K562 (cell line): ENCODE data around the gene EVI5L. TPM values are rescaled to one million over a fixed set of nuclear protein-coding genes. Genes with fewer than 3 reads are reported as not detected.

Source experiments
- ATAC-seq: fragments of 200-7000 bp; cut with Tn5 transposase; 3 replicates; pipeline ENCODE4 v1.9.1; 2020; ENCODE audit warnings: moderate library complexity
- BruUV-seq: library from RNA; stranded (reverse); fragments of 400-500 nt; replicated peaks from 2 replicates; lab custom pipeline; 2021; lab: Mats Ljungman, UMichigan
- CTCF ChIA-PET: fragments of 300-600 bp; formaldehyde crosslinking; extraction: SDS; loops from one replicate; lab custom pipeline; 2021; ENCODE audit warnings: low intra/inter-chr PET ratio; lab: Yijun Ruan, JAX
- POLR2A ChIA-PET: fragments of 300-600, 350-650 bp; sonication (Branson Sonifier 250); formaldehyde crosslinking; extraction: SDS; loops from one replicate; lab custom pipeline; 2021; ENCODE audit warnings: antibody characterized with exemption, inconsistent platforms; lab: Yijun Ruan, JAX
- DNase-seq, 4 experiments: peaks; one replicate each; pipeline versions ENCODE4 v3.0.0 to v3.0.0-alpha.2; 2011 to 2018; ENCODE audit warnings: low spot score in 3 of 4, mixed read lengths in 3 of 4; ENCODE audit errors: extremely low read depth in 1 of 4
- FAIRE-seq: peaks from 2 replicates; lab custom pipeline; 2011; peaks lifted over from hg19 to GRCh38; lab: Jason Lieb, UNC
- H2AFZ ChIP-seq: 2 replicates; pipeline ENCODE4 v1.6.0; 2011; ENCODE audit warnings: low read depth, low read length, control low read depth, inconsistent platforms
- H3K27ac ChIP-seq: fragments of 200-600 bp; 3 replicates; pipeline ENCODE4 v1.8.0; 2011; ENCODE audit warnings: low read depth, mild to moderate bottlenecking, control low read depth, inconsistent platforms, low read length, moderate library complexity, mixed read lengths; ENCODE audit errors: extremely low read depth
- H3K27me3 ChIP-seq, 2 experiments: fragments of 300-600 bp in 1 of 2; 2 replicates in 1 of 2; 3 replicates in 1 of 2; pipeline versions ENCODE4 v1.6.0 to v1.8.0; 2011; ENCODE audit warnings: inconsistent platforms in 2 of 2, low read length in 2 of 2, mild to moderate bottlenecking in 1 of 2, mixed read lengths in 1 of 2, moderate library complexity in 1 of 2; ENCODE audit not compliant: control insufficient read depth in 2 of 2, insufficient read depth in 2 of 2
- H3K36me3 ChIP-seq: fragments of 300-600 bp; 3 replicates; pipeline ENCODE4 v1.8.0; 2011; ENCODE audit warnings: mild to moderate bottlenecking, low read length, inconsistent platforms; ENCODE audit not compliant: control insufficient read depth, insufficient read depth
- H3K4me1 ChIP-seq, 2 experiments: fragments of 200-600 bp in 1 of 2; replicated peaks in 1 of 2; 2 replicates in 1 of 2; 3 replicates in 1 of 2; pipeline versions ENCODE4 v1.5.1 to v1.8.0; 2011; ENCODE audit warnings: inconsistent platforms in 2 of 2, low read length in 2 of 2, mild to moderate bottlenecking in 1 of 2, mixed read lengths in 1 of 2, moderate library complexity in 1 of 2; ENCODE audit not compliant: control insufficient read depth in 2 of 2, insufficient read depth in 2 of 2
- H3K4me2 ChIP-seq: 2 replicates; pipeline ENCODE4 v1.6.1; 2011; ENCODE audit warnings: low read length, control low read depth, inconsistent platforms, mixed read lengths; ENCODE audit not compliant: insufficient read depth
- H3K4me3 ChIP-seq: fragments of 200-600 bp; sonication (generic), shearing (Covaris generic); 2 replicates; pipeline ENCODE4 v1.5.1; 2016; ENCODE audit warnings: control low read depth, inconsistent platforms
- H3K79me2 ChIP-seq: fragments of 200-600 bp; 3 replicates; pipeline ENCODE4 v1.8.0; 2011; ENCODE audit warnings: low read length, inconsistent platforms; ENCODE audit not compliant: control insufficient read depth, insufficient read depth
- H3K9ac ChIP-seq, 2 experiments: 2 replicates each; pipeline versions ENCODE4 v1.6.0 to v1.6.1; 2011; ENCODE audit warnings: low read depth in 2 of 2, low read length in 2 of 2, control low read depth in 1 of 2, inconsistent platforms in 1 of 2, mild to moderate bottlenecking in 1 of 2, mixed read lengths in 1 of 2; ENCODE audit not compliant: insufficient read depth in 1 of 2
- H3K9me1 ChIP-seq: one replicate; pipeline ENCODE4 v1.6.0; 2011; ENCODE audit warnings: inconsistent platforms, mild to moderate bottlenecking, low read length, moderate library complexity; ENCODE audit not compliant: control insufficient read depth, insufficient read depth
- H3K9me3 ChIP-seq: replicated peaks from 2 replicates; pipeline ENCODE4 v1.5.1; 2011; ENCODE audit warnings: low read depth, low read length, inconsistent platforms; ENCODE audit not compliant: control insufficient read depth, insufficient read depth
- H4K20me1 ChIP-seq: replicated peaks from 2 replicates; pipeline ENCODE4 v1.6.1; 2011; ENCODE audit warnings: low read length, inconsistent platforms, mixed read lengths; ENCODE audit not compliant: control insufficient read depth, insufficient read depth
- CCAR2 ChIP-seq: fragments of 200-400 bp; formaldehyde crosslinking; IDR thresholded peaks from 2 replicates; pipeline ENCODE4 v1.6.1; 2017; ENCODE audit warnings: mild to moderate bottlenecking, low read depth, low read length
- ERF ChIP-seq: fragments of 450-650 bp; formaldehyde crosslinking; IDR thresholded peaks from 2 replicates; pipeline ENCODE4 v1.4.0; 2020; ENCODE audit warnings: mild to moderate bottlenecking, mixed read lengths
- HDAC6 ChIP-seq: IDR thresholded peaks from 2 replicates; pipeline ENCODE4 v1.6.1; 2012; ENCODE audit warnings: low read depth, mild to moderate bottlenecking, control low read depth, inconsistent platforms, low read length, moderate library complexity
- HMG20B ChIP-seq: fragments of 250-450 bp; sonication (Bioruptor Pico); IDR thresholded peaks from 2 replicates; pipeline ENCODE4 v1.5.0; 2021; ENCODE audit warnings: mild to moderate bottlenecking
- NFE2L1 ChIP-seq: fragments of 450-650 bp; IDR thresholded peaks from 2 replicates; pipeline ENCODE4 v1.6.1; 2016; ENCODE audit warnings: missing genetic modification characterization, low read depth, mild to moderate bottlenecking, missing compliant biosample characterization, moderate library complexity, borderline replicate concordance
- NFIX ChIP-seq: fragments of 250-450 bp; sonication (Bioruptor Pico); IDR thresholded peaks from 2 replicates; pipeline ENCODE4 v1.4.0; 2020; ENCODE audit warnings: low read depth, mild to moderate bottlenecking, moderate library complexity
- RBM14 ChIP-seq: fragments of 200-400 bp; formaldehyde crosslinking; IDR thresholded peaks from 2 replicates; pipeline ENCODE4 v1.6.1; 2018; ENCODE audit warnings: low read depth, mild to moderate bottlenecking, low read length, moderate library complexity, borderline replicate concordance; ENCODE audit not compliant: insufficient read depth
- VEZF1 ChIP-seq: fragments of 200-800 bp; sonication (Bioruptor generic); IDR thresholded peaks from 2 replicates; pipeline ENCODE4 v1.6.1; 2017; ENCODE audit warnings: missing genetic modification characterization, missing compliant biosample characterization
- ZNF436 ChIP-seq: fragments of 250-450, 450-650 bp; sonication (Bioruptor Pico); formaldehyde crosslinking; IDR thresholded peaks from 2 replicates; pipeline ENCODE4 v1.7.0; 2020; ENCODE audit warnings: mild to moderate bottlenecking
- ZNF589 ChIP-seq: fragments of 200-800 bp; sonication (Bioruptor generic); IDR thresholded peaks from 2 replicates; pipeline ENCODE4 v1.6.1; 2016; ENCODE audit warnings: low read depth, missing genetic modification characterization, missing compliant biosample characterization
- ZNF717 ChIP-seq: fragments of 250-450 bp; sonication (Bioruptor Pico); IDR thresholded peaks from 2 replicates; pipeline ENCODE4 v1.5.0; 2021
- WGBS: fragments of 100-300 bp; shearing (Covaris generic); methylation state at CpG from one replicate; pipeline ENCODE4 v1.1.6; 2016; ENCODE audit warnings: low coverage, mixed read lengths; ENCODE audit not compliant: insufficient coverage; ENCODE audit errors: missing lambda C conversion rate; 5-methylcytosine and 5-hydroxymethylcytosine counted together
- in situ Hi-C: fragments of 300-500 bp; cut with MboI; formaldehyde crosslinking; loops from 4 replicates; pipeline ENCODE4 v1.15.0; 2018; ENCODE audit warnings: inconsistent platforms, mixed read lengths
- intact Hi-C: fragments of 100-400 bp; cut with micrococcal nuclease; formaldehyde crosslinking; loops from 2 replicates; pipeline ENCODE4 v1.14.2; 2022
- polyA plus RNA-seq, 8 experiments: library from polyadenylated mRNA; depleted of rRNA in 4 of 8; stranded (reverse) in 5 of 8; unstranded in 3 of 8; fragments of >200 nt; fragmentation: Nextera tagmentation in 2 of 8; fragmentation: Illumina TruSeq in 1 of 8; extraction: Ambion mirVana in 2 of 8; extraction: Trizol in 1 of 8; gene quantifications; 2 replicates each; pipeline versions ENCODE4 v1.2.1 to v1.2.3, GENCODE V29; 2011 to 2014; ENCODE audit warnings: inconsistent platforms in 1 of 8, missing spikeins in 1 of 8
- total RNA-seq, 7 experiments: library from RNA; depleted of rRNA in 6 of 7; stranded (reverse); fragments of >200 nt in 6 of 7; fragmentation: Illumina TruSeq in 2 of 7; extraction: Trizol in 2 of 7; gene quantifications; 2 replicates each; pipeline versions ENCODE4 v1.2.1 to v1.2.3, GENCODE V29; 2011 to 2021; ENCODE audit warnings: low replicate concordance in 1 of 7

EVI5L gene
- total and polyA plus RNA-seq, 9 of the 15 experiments (the other 6 are each of a cell fraction or from before 2014, with no cell fraction given) = 0.69 to 1.8 (median 1.2) TPM; not detected in 2

GRCh38 chr19:7898967-7899366 is 68.9 kb downstream of the EVI5L start:
- ChIA-PET CTCF (no interaction called here), POLR2A (interaction anchor here (0.6 to 5.3 kb wide), 3 partner anchors 10 to 153 kb away, joined by 3 to 72 read pairs (median 5); partner anchors contain the start of gene LRRC8E)
- H3K4me3 ChIP-seq = no peak overlapping the region
- 92% methylated on average over 13 of the region's 16 CpGs for WGBS
- intact Hi-C loops = no loop called here
- H3K4me2 ChIP-seq = no peak overlapping the region
- TF ChIP-seq ZNF717 (CRISPR knock-in tag) (no peak), ZNF589 (CRISPR knock-in tag) (no peak), ERF (no peak), CCAR2 (no peak), NFIX (no peak), VEZF1 (CRISPR knock-in tag) (no peak), ZNF436 (no peak), NFE2L1 (no peak), HDAC6 (no peak), HMG20B (no peak), RBM14 (no peak)
- peaks cover 19% of the 10 kb centered on the region; the same call in 1 of the 3 replicates for H3K36me3 ChIP-seq
- no peaks in the 10 kb centered on the region for H4K20me1 ChIP-seq
- BruUV-seq = no TSS peak
- peaks cover 13% of the 10 kb centered on the region for H3K79me2 ChIP-seq
- no peak for FAIRE-seq
- no peaks in the 10 kb centered on the region for H3K9me3 ChIP-seq
- in situ Hi-C loops = no loop called here
- no peak overlapping the region for H2AFZ ChIP-seq
- no peak overlapping the region for H3K27ac ChIP-seq
- H3K9me1 ChIP-seq = no peaks in the 10 kb centered on the region
- DNase-seq = no peak
- peaks cover 6 to 37% of the 10 kb centered on the region in 2 experiments; a peak in 4 of 5 replicates for H3K4me1 ChIP-seq
- H3K9ac ChIP-seq = peak overlapping the region in 1 of 2 experiments; percentile 20; a peak in 1 of 4 replicates
- ATAC-seq = no peak
- no peaks in the 10 kb centered on the region for H3K27me3 ChIP-seq
